ENCODE results near the gene TRIM40. TPM values are rescaled to one million over a fixed set of nuclear protein-coding genes. Genes with fewer than 3 reads are reported as not detected.

The TRIM40 gene
- total and polyA plus RNA-seq, 2 of the 13 experiments (the other 11 are each of a cell fraction or from before 2014, with no cell fraction given) = 0.58 TPM; not detected in 1

- TF ChIP-seq ZNF800 (CRISPR knock-in tag; IDR thresholded peaks at IDR 0.05) = no peak
- no peak for TF ChIP-seq ZNF614 (CRISPR knock-in tag; IDR thresholded peaks at IDR 0.05; ENCODE audit: borderline replicate concordance)
- no peak for TF ChIP-seq KLF6 (CRISPR knock-in tag; IDR thresholded peaks at IDR 0.05)
- TF ChIP-seq ISX (CRISPR knock-in tag; conservative IDR thresholded peaks at IDR 0.05) = no peak
- no peak for TF ChIP-seq EHMT2 (IDR thresholded peaks at IDR 0.05; ENCODE audit: borderline replicate concordance, low read depth, low read length)
- no peak for TF ChIP-seq GATA4 (IDR thresholded peaks at IDR 0.05; ENCODE audit: borderline replicate concordance, low read depth)
- peak; percentile 77; the same call in 1 of the 2 replicates for TF ChIP-seq NCOR1 (IDR thresholded peaks at IDR 0.05; ENCODE audit: borderline replicate concordance, low read length)
- no peak for TF ChIP-seq STAT6 (CRISPR knock-in tag; IDR thresholded peaks at IDR 0.05; ENCODE audit: borderline replicate concordance)
- 0 out of 2 replicates have a peak, but pooled peaks have one; percentile 6 for TF ChIP-seq ZFP82 (CRISPR knock-in tag; IDR thresholded peaks at IDR 0.05; ENCODE audit: borderline replicate concordance)
- TF ChIP-seq ELK4 (CRISPR knock-in tag; IDR thresholded peaks at IDR 0.05; ENCODE audit: borderline replicate concordance) = no peak
- TF ChIP-seq XRCC5 (optimal IDR thresholded peaks at IDR 0.05; ENCODE audit: low read length) = no peak
- TF ChIP-seq EP300 (IDR thresholded peaks at IDR 0.05; ENCODE audit: low read depth in 2 of 2, low read length in 2 of 2) = peak in 1 of 2 experiments; percentile 63; a peak in 1 of 4 replicates
- peak; percentile 25; the same call in 1 of the 2 replicates for TF ChIP-seq EP300 (CRISPR knock-in tag; IDR thresholded peaks at IDR 0.05; ENCODE audit: borderline replicate concordance)
- TF ChIP-seq ZNF597 (CRISPR knock-in tag; IDR thresholded peaks at IDR 0.05) = no peak
- no peak for TF ChIP-seq ZBTB20 (CRISPR knock-in tag; IDR thresholded peaks at IDR 0.05; ENCODE audit: borderline replicate concordance, low read depth)
- TF ChIP-seq NFIB (CRISPR knock-in tag; IDR thresholded peaks at IDR 0.05; ENCODE audit: borderline replicate concordance) = no peak
- no peak for TF ChIP-seq MEF2D (CRISPR knock-in tag; IDR thresholded peaks at IDR 0.05)
- no peak for TF ChIP-seq RELA (CRISPR knock-in tag; IDR thresholded peaks at IDR 0.05)
- peak; percentile 24; the same call in 1 of the 2 replicates for TF ChIP-seq SOX5 (CRISPR knock-in tag; IDR thresholded peaks at IDR 0.05; ENCODE audit: borderline replicate concordance)
- no peak for TF ChIP-seq ZNF883 (CRISPR knock-in tag; IDR thresholded peaks at IDR 0.05; ENCODE audit: not compliant biosample characterization)
- TF ChIP-seq ZNF747 (CRISPR knock-in tag; IDR thresholded peaks at IDR 0.05; ENCODE audit: borderline replicate concordance) = no peak
- no peak for TF ChIP-seq ARHGAP35 (CRISPR knock-in tag; IDR thresholded peaks at IDR 0.05; ENCODE audit: borderline replicate concordance)
- no peak for TF ChIP-seq KLF13 (CRISPR knock-in tag; IDR thresholded peaks at IDR 0.05)
These were observed at the start of gene TRIM40 (continued) for GRCh38 chr6:30135757-30136156.

All from HepG2 (cell line).